Measurements from ENCODE around the gene SH2D6.
"Not testable (repeated sequence)": the region's sequence is repeated elsewhere in the genome, so short reads cannot be mapped to it uniquely, and the experiment has no call there.

The SH2D6 gene

GRCh38 chr2:85468096-85468703 is 49.7 kb downstream of the SH2D6 start:
- FAIRE-seq (no peak), DNase-seq (ENCODE audit: low spot score) (no peak)

- DNase-seq (ENCODE audit: low spot score): peak; percentile 58
- no peak for FAIRE-seq
Observed at GRCh38 chr2:85468704-85469349, 50.3 kb downstream of the SH2D6 start.

GRCh38 chr2:85470850-85471800 is 52.6 kb downstream of the SH2D6 start:
- FAIRE-seq (no peak), DNase-seq (ENCODE audit: low spot score) (no peak)

DNA sequence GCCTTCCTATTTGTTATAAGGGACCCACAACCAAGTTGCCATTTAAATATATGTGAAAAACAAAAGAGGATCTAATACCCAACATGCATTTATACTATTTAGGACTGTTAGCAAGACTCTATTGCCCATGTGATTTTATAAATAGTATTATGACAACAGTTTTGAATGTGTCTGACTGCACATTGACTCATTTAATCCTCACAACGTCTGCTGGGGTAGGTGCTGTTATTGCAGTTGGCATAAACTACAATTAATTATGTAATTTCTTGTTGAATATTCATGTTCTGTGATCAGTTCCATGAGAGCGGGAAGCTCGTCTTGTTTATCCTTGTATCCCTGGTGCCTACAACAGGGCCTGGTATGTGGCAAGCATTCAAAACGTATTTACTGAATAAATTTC is 53.7 kb downstream of the SH2D6 start:
- DNase-seq (ENCODE audit: low spot score) (no peak), FAIRE-seq (no peak)

DNA sequence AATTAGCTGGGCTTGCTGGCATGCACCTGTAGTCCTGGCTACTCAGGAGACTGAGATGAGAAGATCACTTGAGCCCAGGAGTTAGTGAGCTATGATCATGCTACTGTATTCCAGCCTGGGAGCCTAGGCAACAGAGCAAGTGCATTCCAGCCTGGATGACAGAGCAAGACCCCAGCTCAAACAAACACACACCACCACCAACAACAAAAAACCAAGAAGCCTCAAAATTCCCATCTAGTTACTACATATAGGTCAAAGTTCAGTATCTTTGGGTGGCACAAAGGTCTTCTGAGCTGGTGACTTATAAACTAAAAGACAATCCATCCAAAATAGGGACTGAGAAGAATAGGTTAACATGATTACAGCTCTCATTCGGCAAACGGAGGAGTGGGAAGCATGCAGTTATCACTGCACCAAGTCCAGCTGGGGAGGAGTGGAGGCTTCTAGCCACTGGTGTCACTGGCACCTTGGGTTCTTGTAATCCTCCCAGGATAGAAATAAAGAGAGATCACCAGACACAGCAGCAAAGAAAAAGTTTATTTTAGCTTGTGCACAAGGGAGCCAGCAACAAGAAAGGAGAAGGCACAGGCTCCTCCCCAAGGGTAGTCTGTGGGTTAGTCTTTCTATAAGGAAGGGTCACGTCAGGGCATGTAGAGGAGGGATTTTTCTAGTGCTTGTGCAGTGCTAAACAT is 57.4 kb downstream of the SH2D6 start:
- no peak for FAIRE-seq
- DNase-seq (ENCODE audit: low spot score): no peak

- no peak for DNase-seq (ENCODE audit: low spot score)
- no peak for FAIRE-seq
Observed at GRCh38 chr2:85476624-85477023, 58.1 kb downstream of the SH2D6 start.

DNA sequence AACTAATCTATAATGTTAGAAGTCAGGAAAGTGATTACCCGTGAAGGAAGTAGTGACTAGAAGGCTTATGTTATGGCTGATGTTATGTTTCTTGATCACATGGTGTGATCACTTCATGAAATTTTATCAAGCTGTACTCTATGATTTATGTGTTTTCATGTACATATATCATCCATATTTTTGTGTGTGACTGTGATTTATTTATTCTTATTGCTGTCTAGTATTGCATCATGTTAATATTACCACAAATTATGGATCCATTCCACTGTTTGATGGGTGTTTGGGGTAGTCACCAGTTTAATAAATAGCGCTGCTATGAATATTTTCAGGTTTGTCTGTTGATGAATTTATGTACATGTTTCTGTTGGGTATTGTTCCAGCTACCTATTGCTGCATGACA is 59.4 kb downstream of the SH2D6 start:
- DNase-seq (ENCODE audit: low spot score) (no peak), FAIRE-seq (no peak)

DNA sequence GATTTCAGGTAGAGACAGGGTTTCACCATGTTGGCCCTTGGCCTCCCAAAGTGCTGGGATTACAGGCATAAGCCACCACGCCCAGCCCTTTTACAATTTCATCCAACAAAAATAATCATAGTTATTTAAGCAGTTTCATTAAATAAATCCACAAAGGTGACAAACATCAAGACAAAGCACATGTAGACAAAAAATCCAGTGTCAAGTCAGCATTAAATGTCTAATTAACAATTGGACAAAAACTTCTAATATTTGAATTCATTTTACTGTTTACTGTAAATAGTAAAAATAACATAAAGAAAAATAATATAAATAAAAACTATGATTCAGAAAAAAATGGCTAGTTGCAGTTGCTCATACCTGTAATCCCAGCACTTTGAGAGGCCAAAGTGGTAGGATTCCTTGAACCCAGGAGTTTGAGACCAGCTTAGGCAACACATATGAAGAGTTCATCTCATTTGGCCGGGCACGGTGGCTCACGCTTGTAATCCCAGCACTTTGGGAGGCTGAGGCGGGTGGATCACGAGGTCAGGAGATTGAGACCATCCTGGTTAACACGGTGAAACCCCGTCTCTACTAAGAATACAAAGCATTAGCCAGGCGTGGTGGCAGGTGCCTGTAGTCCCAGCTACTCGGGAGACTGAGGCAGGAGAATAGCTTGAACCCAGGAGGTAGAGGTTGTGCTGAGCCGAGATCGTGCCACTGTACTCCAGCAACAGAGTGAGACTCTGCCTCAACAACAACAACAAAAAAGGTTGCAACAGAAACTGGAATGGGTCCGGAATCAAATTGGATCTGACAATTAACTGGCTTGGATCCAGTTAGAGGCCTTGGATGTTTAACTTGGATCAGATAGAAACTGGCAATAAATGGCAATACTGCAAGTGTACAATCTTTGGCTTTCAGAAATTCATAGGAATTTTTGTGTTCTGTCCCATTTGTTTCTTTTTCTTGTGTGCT is 63.6 kb downstream of the SH2D6 start:
- no peak for FAIRE-seq
- DNase-seq (ENCODE audit: low spot score): no peak

DNA sequence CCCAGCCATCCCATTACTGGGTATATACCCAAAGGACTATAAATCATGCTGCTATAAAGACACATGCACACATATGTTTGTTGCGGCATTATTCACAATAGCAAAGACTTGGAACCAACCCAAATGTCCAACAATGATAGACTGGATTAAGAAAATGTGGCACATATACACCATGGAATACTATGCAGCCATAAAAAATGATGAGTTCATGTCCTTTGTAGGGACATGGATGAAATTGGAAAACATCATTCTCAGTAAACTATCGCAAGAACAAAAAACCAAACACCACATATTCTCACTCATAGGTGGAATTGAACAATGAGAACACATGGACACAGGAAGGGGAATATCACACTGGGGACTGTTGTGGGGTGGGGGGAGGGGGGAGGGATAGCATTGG is 66.1 kb downstream of the SH2D6 start:
- not testable (repeated sequence) for FAIRE-seq; DNase-seq (ENCODE audit: low spot score)

- FAIRE-seq: no peak
- no peak for DNase-seq (ENCODE audit: low spot score)
Observed at GRCh38 chr2:85485815-85486214, 67.3 kb downstream of the SH2D6 start.
